GM23248 (cell line): ENCODE results near the gene OPRM1. TPM values are rescaled to one million over a fixed set of nuclear protein-coding genes. Genes with fewer than 3 reads are reported as not detected.

Source experiments
- DNase-seq: peaks from one replicate; pipeline ENCODE4 v3.0.0-alpha.2; 2015
- H2AFZ ChIP-seq: fragments of 200-600 bp; sonication (generic); 2 replicates; pipeline ENCODE4 v1.6.1; 2016; ENCODE audit warnings: antibody characterized with exemption
- H3F3A ChIP-seq: fragments of 200-600 bp; sonication (generic); 2 replicates; pipeline ENCODE4 v1.6.1; 2016; ENCODE audit warnings: mild to moderate bottlenecking, antibody characterized with exemption, mixed run types; ENCODE audit not compliant: insufficient read depth
- H3K27ac ChIP-seq: fragments of 200-600 bp; sonication (generic); 2 replicates; pipeline ENCODE4 v1.5.1; 2016; ENCODE audit warnings: mild to moderate bottlenecking
- H3K27me3 ChIP-seq: fragments of 200-600 bp; sonication (generic); replicated peaks from 2 replicates; pipeline ENCODE4 v1.6.1; 2016; ENCODE audit warnings: mild to moderate bottlenecking; ENCODE audit not compliant: insufficient read depth
- H3K36me3 ChIP-seq: fragments of 200-600 bp; sonication (generic); 2 replicates; pipeline ENCODE4 v1.6.1; 2016; ENCODE audit warnings: low read depth, mild to moderate bottlenecking
- H3K4me1 ChIP-seq: fragments of 200-600 bp; sonication (generic); 2 replicates; pipeline ENCODE4 v1.6.1; 2016; ENCODE audit warnings: mild to moderate bottlenecking; ENCODE audit not compliant: insufficient read depth
- H3K4me2 ChIP-seq: fragments of 200-600 bp; sonication (generic); one replicate; pipeline ENCODE4 v1.6.1; 2016; ENCODE audit warnings: mild to moderate bottlenecking; ENCODE audit not compliant: unreplicated experiment
- H3K4me3 ChIP-seq: fragments of 200-600 bp; sonication (generic); 2 replicates; pipeline ENCODE4 v1.5.1; 2016; ENCODE audit warnings: mild to moderate bottlenecking
- H3K79me2 ChIP-seq: fragments of 200-600 bp; sonication (generic); 2 replicates; pipeline ENCODE4 v1.6.1; 2016; ENCODE audit warnings: mild to moderate bottlenecking; ENCODE audit not compliant: insufficient read depth
- H3K9ac ChIP-seq: fragments of 200-600 bp; sonication (generic); 2 replicates; pipeline ENCODE4 v1.6.1; 2016; ENCODE audit warnings: mild to moderate bottlenecking
- H3K9me2 ChIP-seq: fragments of 200-600 bp; sonication (generic); 2 replicates; pipeline ENCODE4 v1.6.1; 2016; ENCODE audit warnings: mixed run types, mild to moderate bottlenecking, moderate library complexity; ENCODE audit not compliant: insufficient read depth
- H3K9me3 ChIP-seq: fragments of 200-600 bp; sonication (generic); one replicate; pipeline ENCODE4 v1.6.1; 2017; ENCODE audit warnings: low read depth
- H4K20me1 ChIP-seq: fragments of 200-600 bp; sonication (generic); 2 replicates; pipeline ENCODE4 v1.6.0; 2016; ENCODE audit not compliant: insufficient read depth
- EZH2 ChIP-seq: fragments of 200-600 bp; sonication (generic); IDR thresholded peaks from 2 replicates; pipeline ENCODE4 v1.6.1; 2018; ENCODE audit warnings: antibody characterized with exemption, mild to moderate bottlenecking; ENCODE audit not compliant: insufficient read depth, poor library complexity, severe bottlenecking
- EZH2phosphoT487 ChIP-seq: fragments of 200-600 bp; sonication (generic); IDR thresholded peaks from 2 replicates; pipeline ENCODE4 v1.6.1; 2018; ENCODE audit warnings: antibody characterized with exemption, moderate library complexity, mild to moderate bottlenecking, low read depth; ENCODE audit not compliant: insufficient read depth
- WGBS, 2 experiments: methylation state at CpG; one replicate each; pipeline ENCODE4 v1.1.6; 2015 to 2017; ENCODE audit warnings: low lambda C conversion rate in 2 of 2, low coverage in 1 of 2; ENCODE audit errors: missing lambda C conversion rate in 2 of 2; 5-methylcytosine and 5-hydroxymethylcytosine counted together
- in situ Hi-C: fragments of 300-500 bp; cut with MboI; formaldehyde crosslinking; loops from 2 replicates; pipeline ENCODE4 v1.15.0; 2020
- polyA plus RNA-seq: library from polyadenylated mRNA; unstranded; fragments of >200 nt; fragmentation: Nextera tagmentation; extraction: Ambion mirVana; gene quantifications from 2 replicates; pipeline ENCODE4 v1.2.1, GENCODE V29; 2016
- total RNA-seq: library from RNA; depleted of rRNA; stranded (reverse); fragments of >200 nt; shearing (Covaris generic); gene quantifications from 2 replicates; pipeline ENCODE4 v1.2.3, GENCODE V29; 2014

OPRM1 gene
- total and polyA plus RNA-seq, 2 experiments from 2014 or later: not detected

- H3K79me2 ChIP-seq: no peaks in the 10 kb centered on the region
- H3K4me3 ChIP-seq: no peak overlapping the region
- H3K9me2 ChIP-seq: no peaks in the 10 kb centered on the region
- no peak overlapping the region for H3K9ac ChIP-seq
- no peak overlapping the region for H3K4me2 ChIP-seq
- H3K4me1 ChIP-seq: no peaks in the 10 kb centered on the region
- H4K20me1 ChIP-seq: no peaks in the 10 kb centered on the region
- DNase-seq: no peak
- TF ChIP-seq EZH2phosphoT487: no peak
- TF ChIP-seq EZH2: no peak
- in situ Hi-C loops: loop anchor here (10.0 to 25.0 kb wide), 3 partner anchors 187 to 630 kb away; no protein-coding TSS in a partner anchor
- H3K36me3 ChIP-seq: no peaks in the 10 kb centered on the region
- no peak overlapping the region for H2AFZ ChIP-seq
- no peaks in the 10 kb centered on the region for H3K27me3 ChIP-seq
- no peaks in the 10 kb centered on the region for H3K9me3 ChIP-seq
- no peaks in the 10 kb centered on the region for H3F3A ChIP-seq
- no peak overlapping the region for H3K27ac ChIP-seq
Observed at GRCh38 chr6:154157706-154158105, 118.7 kb downstream of the OPRM1 start.

GRCh38 chr6:154159126-154159525, 120.1 kb downstream of the OPRM1 start:
- 31 to 40% methylated on average over 2 of the region's 2 CpGs for whole genome bisulfite sequencing, 2 experiments
- no peak overlapping the region for H3K9ac ChIP-seq
- no peaks in the 10 kb centered on the region for H3K9me2 ChIP-seq
- TF ChIP-seq EZH2phosphoT487 (no peak), EZH2 (no peak)
- no peaks in the 10 kb centered on the region; the same call in 1 of the 2 replicates for H3K4me1 ChIP-seq
- no peaks in the 10 kb centered on the region for H3K9me3 ChIP-seq
- in situ Hi-C loops: loop anchor here (10.0 to 25.0 kb wide), 3 partner anchors 186 to 628 kb away; no protein-coding TSS in a partner anchor
- H3K36me3 ChIP-seq: no peaks in the 10 kb centered on the region
- no peaks in the 10 kb centered on the region for H3K79me2 ChIP-seq
- no peak overlapping the region for H3K27ac ChIP-seq
- no peak overlapping the region for H3K4me2 ChIP-seq
- no peak overlapping the region for H3K4me3 ChIP-seq
- H4K20me1 ChIP-seq: no peaks in the 10 kb centered on the region
- no peak overlapping the region for H2AFZ ChIP-seq
- DNase-seq: no peak
- H3F3A ChIP-seq: no peaks in the 10 kb centered on the region
- H3K27me3 ChIP-seq: no peaks in the 10 kb centered on the region

DNA sequence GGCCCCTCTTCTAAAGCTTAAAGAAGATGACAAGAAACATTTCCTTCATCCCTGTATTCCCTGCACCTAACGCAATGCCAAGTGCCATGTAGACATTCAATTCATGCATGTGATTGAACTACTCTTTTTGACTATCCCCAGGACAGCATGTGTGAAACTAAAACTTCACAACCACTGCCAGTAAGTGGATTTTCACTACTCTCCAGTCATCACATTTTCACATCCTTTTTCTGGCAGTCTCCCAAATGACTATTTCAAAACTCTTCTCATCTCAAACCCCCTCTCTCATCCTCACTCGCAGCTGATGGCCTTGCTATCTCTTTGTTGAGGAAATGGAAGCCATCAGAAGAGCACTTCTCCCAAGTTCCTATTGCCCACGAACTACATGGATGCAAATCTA, 122.6 kb downstream of the OPRM1 start:
- WGBS, 2 experiments: 19 to 27% methylated on average over 3 of the region's 3 CpGs
- no peak for TF ChIP-seq EZH2phosphoT487
- no peak for TF ChIP-seq EZH2
- Histone ChIP-seq H3K4me3 (no peak overlapping the region), H4K20me1 (no peaks in the 10 kb centered on the region), H3K9ac (no peak overlapping the region), H3K27ac (no peak overlapping the region), H3F3A (peaks cover 8% of the 10 kb centered on the region; the same call in 1 of the 2 replicates), H3K36me3 (no peaks in the 10 kb centered on the region), H3K9me3 (no peaks in the 10 kb centered on the region), H3K79me2 (no peaks in the 10 kb centered on the region), H3K4me2 (no peak overlapping the region), H3K4me1 (peaks cover 3% of the 10 kb centered on the region; the same call in 1 of the 2 replicates), H2AFZ (no peak overlapping the region), H3K9me2 (no peaks in the 10 kb centered on the region), H3K27me3 (no peaks in the 10 kb centered on the region)
- DNase-seq: no peak
- in situ Hi-C loops: loop anchor here (25.0 kb wide), 2 partner anchors 501 to 626 kb away; no protein-coding TSS in a partner anchor

GRCh38 chr6:154164397-154164796, 125.4 kb downstream of the OPRM1 start:
- in situ Hi-C loops: loop anchor here (25.0 kb wide), 2 partner anchors 498 to 623 kb away; no protein-coding TSS in a partner anchor
- no peaks in the 10 kb centered on the region for H3K9me2 ChIP-seq
- H3K4me2 ChIP-seq: peak overlapping the region; percentile 60
- H3K9ac ChIP-seq: no peak overlapping the region
- peak overlapping the region; percentile 36 for H3K4me3 ChIP-seq
- TF ChIP-seq EZH2 (no peak), EZH2phosphoT487 (no peak)
- peak; percentile 78 for DNase-seq
- H4K20me1 ChIP-seq: no peaks in the 10 kb centered on the region
- H3K27me3 ChIP-seq: no peaks in the 10 kb centered on the region
- H3K79me2 ChIP-seq: no peaks in the 10 kb centered on the region
- no peaks in the 10 kb centered on the region for H3K36me3 ChIP-seq
- no peak overlapping the region for H3K27ac ChIP-seq
- H3K9me3 ChIP-seq: no peaks in the 10 kb centered on the region
- WGBS, 2 experiments: 2 to 4% methylated on average over 5 of the region's 5 CpGs
- H2AFZ ChIP-seq: 0 out of 2 replicates have a peak overlapping the region, but pooled peaks have one; percentile 22
- H3K4me1 ChIP-seq: peaks cover 3% of the 10 kb centered on the region; the same call in 1 of the 2 replicates
- H3F3A ChIP-seq: peaks cover 8% of the 10 kb centered on the region; the same call in 1 of the 2 replicates

GRCh38 chr6:154165478-154165877, 126.4 kb downstream of the OPRM1 start:
- H3F3A ChIP-seq: peaks cover 8% of the 10 kb centered on the region; the same call in 1 of the 2 replicates
- no peaks in the 10 kb centered on the region for H3K9me3 ChIP-seq
- in situ Hi-C loops: loop anchor here (25.0 kb wide), 2 partner anchors 497 to 622 kb away; no protein-coding TSS in a partner anchor
- WGBS, 2 experiments: 34 to 61% methylated on average over 2 of the region's 2 CpGs
- no peaks in the 10 kb centered on the region for H3K36me3 ChIP-seq
- no peaks in the 10 kb centered on the region for H4K20me1 ChIP-seq
- H3K4me2 ChIP-seq: no peak overlapping the region
- H3K4me3 ChIP-seq: no peak overlapping the region
- peaks cover 3% of the 10 kb centered on the region; the same call in 1 of the 2 replicates for H3K4me1 ChIP-seq
- H3K27me3 ChIP-seq: no peaks in the 10 kb centered on the region
- TF ChIP-seq EZH2 (no peak), EZH2phosphoT487 (no peak)
- no peak overlapping the region for H3K9ac ChIP-seq
- no peak overlapping the region for H2AFZ ChIP-seq
- no peak overlapping the region for H3K27ac ChIP-seq
- H3K9me2 ChIP-seq: no peaks in the 10 kb centered on the region
- DNase-seq: no peak
- no peaks in the 10 kb centered on the region for H3K79me2 ChIP-seq
